SK-N-SH (cell line): ENCODE results near the gene CPB1. TPM values are rescaled to one million over a fixed set of nuclear protein-coding genes. Genes with fewer than 3 reads are reported as not detected.

Experiments used
- CTCF ChIA-PET: fragments of 300-600, 350-600 bp; formaldehyde crosslinking; extraction: SDS; loops from one replicate; lab custom pipeline; 2021; lab: Yijun Ruan, JAX
- POLR2A ChIA-PET: fragments of 350-600 bp; sonication (Branson Sonifier 250); formaldehyde crosslinking; extraction: SDS; loops from one replicate; lab custom pipeline; 2020; ENCODE audit warnings: antibody characterized with exemption, inconsistent platforms; lab: Yijun Ruan, JAX
- DNase-seq: peaks from one replicate; pipeline ENCODE4 v3.0.0; 2012
- H2AFZ ChIP-seq: fragments of 200-600 bp; sonication (generic); 2 replicates; pipeline ENCODE4 v1.8.1; 2016; ENCODE audit warnings: antibody characterized with exemption, mild to moderate bottlenecking, low read depth
- H3F3A ChIP-seq: fragments of 200-600 bp; sonication (generic); replicated peaks from 2 replicates; pipeline ENCODE3; 2016; ENCODE audit warnings: antibody characterized with exemption, mild to moderate bottlenecking; ENCODE audit not compliant: insufficient read depth
- H3K27ac ChIP-seq, 2 experiments: fragments of 200-500 bp in 1 of 2; fragments of 200-600 bp in 1 of 2; sonication (Bioruptor generic) in 1 of 2; sonication (generic), shearing (Covaris generic) in 1 of 2; 2 replicates each; pipeline versions ENCODE4 v1.5.1 to v1.6.1; 2014 to 2016; ENCODE audit warnings: low read depth in 2 of 2, inconsistent platforms in 1 of 2, low read length in 1 of 2, mild to moderate bottlenecking in 1 of 2, mixed read lengths in 1 of 2
- H3K27me3 ChIP-seq: fragments of 200-600 bp; sonication (generic), shearing (Covaris generic); 2 replicates; pipeline ENCODE4 v1.6.1; 2016; ENCODE audit warnings: mixed run types; ENCODE audit not compliant: insufficient read depth
- H3K36me3 ChIP-seq, 2 experiments: fragments of 200-500 bp in 1 of 2; fragments of 200-600 bp in 1 of 2; sonication (Bioruptor generic) in 1 of 2; sonication (generic) in 1 of 2; replicated peaks in 1 of 2; 2 replicates each; pipeline versions ENCODE3 to v1.5.1; 2014 to 2016; ENCODE audit warnings: low read length in 1 of 2, mild to moderate bottlenecking in 1 of 2; ENCODE audit not compliant: insufficient read depth in 2 of 2, control insufficient read depth in 1 of 2
- H3K4me1 ChIP-seq, 2 experiments: fragments of 200-500 bp in 1 of 2; fragments of 200-600 bp in 1 of 2; sonication (Bioruptor generic) in 1 of 2; sonication (generic), shearing (Covaris generic) in 1 of 2; 2 replicates each; pipeline versions ENCODE4 v1.5.1 to v1.6.1; 2014 to 2016; ENCODE audit warnings: low read depth in 1 of 2, low read length in 1 of 2, mixed run types in 1 of 2; ENCODE audit not compliant: insufficient read depth in 2 of 2, control insufficient read depth in 1 of 2
- H3K4me2 ChIP-seq: fragments of 200-600 bp; sonication (generic), shearing (Covaris generic); 2 replicates; pipeline ENCODE4 v1.6.1; 2017; ENCODE audit warnings: mixed run types
- H3K4me3 ChIP-seq, 2 experiments: fragments of 200-500 bp in 1 of 2; fragments of 200-600 bp in 1 of 2; sonication (Bioruptor generic) in 1 of 2; sonication (generic), shearing (Covaris generic) in 1 of 2; 2 replicates each; pipeline versions ENCODE4 v1.5.1 to v1.8.1; 2014 to 2016; ENCODE audit warnings: low read depth in 2 of 2, inconsistent platforms in 1 of 2, low read length in 1 of 2, mild to moderate bottlenecking in 1 of 2, mixed read lengths in 1 of 2, moderate library complexity in 1 of 2
- H3K79me2 ChIP-seq: fragments of 200-600 bp; sonication (generic); 2 replicates; pipeline ENCODE4 v1.8.1; 2017; ENCODE audit warnings: mild to moderate bottlenecking; ENCODE audit not compliant: insufficient read depth
- H3K9ac ChIP-seq: fragments of 200-600 bp; sonication (generic); 2 replicates; pipeline ENCODE4 v1.6.1; 2017; ENCODE audit warnings: mixed run types
- H3K9me2 ChIP-seq: fragments of 200-600 bp; sonication (generic); 2 replicates; pipeline ENCODE4 v1.6.1; 2017; ENCODE audit warnings: mixed run types
- H3K9me3 ChIP-seq: fragments of 200-600 bp; sonication (generic); 2 replicates; pipeline ENCODE4 v1.6.1; 2017; ENCODE audit warnings: mixed run types, mild to moderate bottlenecking, moderate library complexity
- H4K20me1 ChIP-seq: fragments of 200-600 bp; sonication (generic); 2 replicates; pipeline ENCODE4 v1.6.1; 2017; ENCODE audit warnings: mild to moderate bottlenecking, mixed run types; ENCODE audit not compliant: insufficient read depth
- CHD2 ChIP-seq: fragments of 150-350 bp; IDR thresholded peaks from 2 replicates; pipeline ENCODE4 v1.6.1; 2018; ENCODE audit warnings: low read length; ENCODE audit not compliant: partially characterized antibody
- ELF1 ChIP-seq: IDR thresholded peaks from 2 replicates; pipeline ENCODE4 v1.4.0; 2012
- EP300 ChIP-seq, 2 experiments: IDR thresholded peaks; 2 replicates each; pipeline versions ENCODE4 v1.4.0 to v1.6.1; 2012; ENCODE audit warnings: borderline replicate concordance in 1 of 2, low read depth in 1 of 2, low read length in 1 of 2
- EZH2phosphoT487 ChIP-seq: fragments of 200-600 bp; sonication (generic); IDR thresholded peaks from 2 replicates; pipeline ENCODE4 v1.6.1; 2017; ENCODE audit warnings: low read depth, mixed run types, mild to moderate bottlenecking, antibody characterized with exemption, moderate library complexity, borderline replicate concordance
- FOSL2 ChIP-seq: IDR thresholded peaks from 2 replicates; pipeline ENCODE4 v1.4.0; 2012; ENCODE audit warnings: low read depth, mild to moderate bottlenecking, moderate library complexity, borderline replicate concordance
- GATA2 ChIP-seq: sonication (generic); formaldehyde crosslinking; IDR thresholded peaks from 2 replicates; pipeline ENCODE4 v1.5.0; 2020; ENCODE audit warnings: mild to moderate bottlenecking, missing genetic modification reagents
- MEF2A ChIP-seq: IDR thresholded peaks from 2 replicates; pipeline ENCODE4 v1.4.0; 2012; ENCODE audit warnings: low read depth, borderline replicate concordance
- MXI1 ChIP-seq: IDR thresholded peaks from 2 replicates; pipeline ENCODE4 v1.6.1; 2012; ENCODE audit warnings: mild to moderate bottlenecking, low read depth, low read length, improper control_type of control experiment
- NFIC ChIP-seq: IDR thresholded peaks from 2 replicates; pipeline ENCODE4 v1.4.0; 2012; ENCODE audit warnings: borderline replicate concordance
- POLR2AphosphoS5 ChIP-seq: IDR thresholded peaks from 2 replicates; pipeline ENCODE4 v1.6.1; 2012; ENCODE audit warnings: low read depth, low read length
- RXRA ChIP-seq: IDR thresholded peaks from 2 replicates; pipeline ENCODE4 v1.4.0; 2012; ENCODE audit warnings: low read depth, mild to moderate bottlenecking, borderline replicate concordance
- SIN3A ChIP-seq: IDR thresholded peaks from 2 replicates; pipeline ENCODE4 v1.6.1; 2012; ENCODE audit warnings: low read depth, mild to moderate bottlenecking, low read length, moderate library complexity, borderline replicate concordance
- YY1 ChIP-seq: IDR thresholded peaks from 2 replicates; pipeline ENCODE4 v1.4.0; 2012; ENCODE audit warnings: low read depth, mild to moderate bottlenecking
- WGBS: methylation state at CpG from one replicate; pipeline ENCODE4 v1.1.6; 2017; ENCODE audit warnings: low lambda C conversion rate; 5-methylcytosine and 5-hydroxymethylcytosine counted together
- polyA plus RNA-seq, 3 experiments: library from polyadenylated mRNA; depleted of rRNA; stranded (reverse); fragments of >200 nt; gene quantifications; 2 replicates each; pipeline ENCODE4 v1.2.3, GENCODE V29; 2012
- TF ChIP-seq, protein P1 (sequence below): IDR thresholded peaks from 2 replicates; pipeline ENCODE4; 2012
- TF ChIP-seq, protein P2 (sequence below): IDR thresholded peaks from 2 replicates; pipeline ENCODE4 v1.4.0; 2012; ENCODE audit warnings: low read depth, borderline replicate concordance
- TF ChIP-seq, protein P3 (sequence below): fragments of 200-600 bp; sonication (generic); IDR thresholded peaks from 2 replicates; pipeline ENCODE4 v1.6.1; 2017; ENCODE audit warnings: antibody characterized with exemption, mild to moderate bottlenecking, moderate library complexity
- TF ChIP-seq, protein P4 (sequence below): fragments of 150-350 bp; IDR thresholded peaks from 2 replicates; pipeline ENCODE4 v1.6.1; 2016; ENCODE audit warnings: mild to moderate bottlenecking, low read depth, low read length
- TF ChIP-seq, protein P5 (sequence below): fragments of 150-350 bp; IDR thresholded peaks from 2 replicates; pipeline ENCODE4 v1.6.1; 2017; ENCODE audit warnings: antibody characterized with exemption, low read length, low read depth, borderline replicate concordance

CPB1 gene
- polyA plus RNA-seq, 1 of the 3 experiments (the other 2 are of a cell fraction) = 0.26 TPM

DNA sequence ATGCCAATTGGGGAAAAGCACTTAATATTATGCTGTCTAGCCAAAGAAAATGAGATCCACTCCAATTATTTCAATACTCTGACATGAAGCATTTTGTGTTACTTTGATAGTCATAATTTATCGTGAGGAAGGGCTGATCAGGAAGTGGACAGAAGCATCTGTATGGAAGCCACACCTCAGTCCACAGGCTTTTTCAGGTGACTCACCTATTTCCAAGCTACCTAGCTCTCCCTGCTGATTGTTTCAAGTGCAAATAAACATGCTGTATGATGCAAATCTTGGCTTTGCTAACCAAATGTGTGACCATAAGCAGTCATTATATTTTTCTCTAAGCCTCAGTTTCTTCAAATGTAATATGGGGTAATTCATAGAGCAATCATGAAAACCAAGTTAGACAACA, 30.8 kb upstream of the CPB1 start:
- H3F3A ChIP-seq = no peaks in the 10 kb centered on the region
- H3K4me1 ChIP-seq = peaks cover 0 to 4% of the 10 kb centered on the region in 2 experiments; a peak in 1 of 4 replicates
- H3K9ac ChIP-seq = no peak overlapping the region
- TF ChIP-seq MXI1 = no peak
- TF ChIP-seq, protein P1, sequence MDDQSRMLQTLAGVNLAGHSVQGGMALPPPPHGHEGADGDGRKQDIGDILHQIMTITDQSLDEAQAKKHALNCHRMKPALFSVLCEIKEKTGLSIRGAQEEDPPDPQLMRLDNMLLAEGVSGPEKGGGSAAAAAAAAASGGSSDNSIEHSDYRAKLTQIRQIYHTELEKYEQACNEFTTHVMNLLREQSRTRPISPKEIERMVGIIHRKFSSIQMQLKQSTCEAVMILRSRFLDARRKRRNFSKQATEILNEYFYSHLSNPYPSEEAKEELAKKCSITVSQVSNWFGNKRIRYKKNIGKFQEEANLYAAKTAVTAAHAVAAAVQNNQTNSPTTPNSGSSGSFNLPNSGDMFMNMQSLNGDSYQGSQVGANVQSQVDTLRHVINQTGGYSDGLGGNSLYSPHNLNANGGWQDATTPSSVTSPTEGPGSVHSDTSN = no peak
- TF ChIP-seq MEF2A = no peak
- no peak for TF ChIP-seq NFIC
- TF ChIP-seq, protein P2, sequence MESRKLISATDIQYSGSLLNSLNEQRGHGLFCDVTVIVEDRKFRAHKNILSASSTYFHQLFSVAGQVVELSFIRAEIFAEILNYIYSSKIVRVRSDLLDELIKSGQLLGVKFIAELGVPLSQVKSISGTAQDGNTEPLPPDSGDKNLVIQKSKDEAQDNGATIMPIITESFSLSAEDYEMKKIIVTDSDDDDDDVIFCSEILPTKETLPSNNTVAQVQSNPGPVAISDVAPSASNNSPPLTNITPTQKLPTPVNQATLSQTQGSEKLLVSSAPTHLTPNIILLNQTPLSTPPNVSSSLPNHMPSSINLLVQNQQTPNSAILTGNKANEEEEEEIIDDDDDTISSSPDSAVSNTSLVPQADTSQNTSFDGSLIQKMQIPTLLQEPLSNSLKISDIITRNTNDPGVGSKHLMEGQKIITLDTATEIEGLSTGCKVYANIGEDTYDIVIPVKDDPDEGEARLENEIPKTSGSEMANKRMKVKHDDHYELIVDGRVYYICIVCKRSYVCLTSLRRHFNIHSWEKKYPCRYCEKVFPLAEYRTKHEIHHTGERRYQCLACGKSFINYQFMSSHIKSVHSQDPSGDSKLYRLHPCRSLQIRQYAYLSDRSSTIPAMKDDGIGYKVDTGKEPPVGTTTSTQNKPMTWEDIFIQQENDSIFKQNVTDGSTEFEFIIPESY = no peak
- no peak for TF ChIP-seq ELF1
- no peak for TF ChIP-seq EZH2phosphoT487
- no peak for TF ChIP-seq GATA2 (CRISPR knock-in tag)
- no peak for TF ChIP-seq EP300 (IDR thresholded peaks at IDR 0.05; ENCODE audit: borderline replicate concordance in 1 of 2, low read depth in 1 of 2, low read length in 1 of 2)
- no peak for TF ChIP-seq SIN3A
- no peak for TF ChIP-seq RXRA
- TF ChIP-seq YY1 = no peak
- TF ChIP-seq, protein P3, sequence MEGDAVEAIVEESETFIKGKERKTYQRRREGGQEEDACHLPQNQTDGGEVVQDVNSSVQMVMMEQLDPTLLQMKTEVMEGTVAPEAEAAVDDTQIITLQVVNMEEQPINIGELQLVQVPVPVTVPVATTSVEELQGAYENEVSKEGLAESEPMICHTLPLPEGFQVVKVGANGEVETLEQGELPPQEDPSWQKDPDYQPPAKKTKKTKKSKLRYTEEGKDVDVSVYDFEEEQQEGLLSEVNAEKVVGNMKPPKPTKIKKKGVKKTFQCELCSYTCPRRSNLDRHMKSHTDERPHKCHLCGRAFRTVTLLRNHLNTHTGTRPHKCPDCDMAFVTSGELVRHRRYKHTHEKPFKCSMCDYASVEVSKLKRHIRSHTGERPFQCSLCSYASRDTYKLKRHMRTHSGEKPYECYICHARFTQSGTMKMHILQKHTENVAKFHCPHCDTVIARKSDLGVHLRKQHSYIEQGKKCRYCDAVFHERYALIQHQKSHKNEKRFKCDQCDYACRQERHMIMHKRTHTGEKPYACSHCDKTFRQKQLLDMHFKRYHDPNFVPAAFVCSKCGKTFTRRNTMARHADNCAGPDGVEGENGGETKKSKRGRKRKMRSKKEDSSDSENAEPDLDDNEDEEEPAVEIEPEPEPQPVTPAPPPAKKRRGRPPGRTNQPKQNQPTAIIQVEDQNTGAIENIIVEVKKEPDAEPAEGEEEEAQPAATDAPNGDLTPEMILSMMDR = no peak
- TF ChIP-seq CHD2 = no peak
- TF ChIP-seq, protein P4, sequence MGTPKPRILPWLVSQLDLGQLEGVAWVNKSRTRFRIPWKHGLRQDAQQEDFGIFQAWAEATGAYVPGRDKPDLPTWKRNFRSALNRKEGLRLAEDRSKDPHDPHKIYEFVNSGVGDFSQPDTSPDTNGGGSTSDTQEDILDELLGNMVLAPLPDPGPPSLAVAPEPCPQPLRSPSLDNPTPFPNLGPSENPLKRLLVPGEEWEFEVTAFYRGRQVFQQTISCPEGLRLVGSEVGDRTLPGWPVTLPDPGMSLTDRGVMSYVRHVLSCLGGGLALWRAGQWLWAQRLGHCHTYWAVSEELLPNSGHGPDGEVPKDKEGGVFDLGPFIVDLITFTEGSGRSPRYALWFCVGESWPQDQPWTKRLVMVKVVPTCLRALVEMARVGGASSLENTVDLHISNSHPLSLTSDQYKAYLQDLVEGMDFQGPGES = no peak
- no peak for TF ChIP-seq POLR2AphosphoS5
- TF ChIP-seq FOSL2 = no peak
- TF ChIP-seq, protein P5, sequence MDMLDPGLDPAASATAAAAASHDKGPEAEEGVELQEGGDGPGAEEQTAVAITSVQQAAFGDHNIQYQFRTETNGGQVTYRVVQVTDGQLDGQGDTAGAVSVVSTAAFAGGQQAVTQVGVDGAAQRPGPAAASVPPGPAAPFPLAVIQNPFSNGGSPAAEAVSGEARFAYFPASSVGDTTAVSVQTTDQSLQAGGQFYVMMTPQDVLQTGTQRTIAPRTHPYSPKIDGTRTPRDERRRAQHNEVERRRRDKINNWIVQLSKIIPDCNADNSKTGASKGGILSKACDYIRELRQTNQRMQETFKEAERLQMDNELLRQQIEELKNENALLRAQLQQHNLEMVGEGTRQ = no peak
- TF ChIP-seq, all 33 proteins: peak for 0
- 50% methylated on average over 1 of the region's 1 CpG for WGBS
- H4K20me1 ChIP-seq = no peaks in the 10 kb centered on the region
- ChIA-PET CTCF (interaction anchor here (0.9 kb wide), 1 partner anchor 151 kb away, joined by 3 read pairs; no protein-coding TSS in a partner anchor), POLR2A (no interaction called here)
- H3K79me2 ChIP-seq = no peaks in the 10 kb centered on the region; the same call in 1 of the 2 replicates
- no peaks in the 10 kb centered on the region for H3K36me3 ChIP-seq
- H3K4me3 ChIP-seq = no peak overlapping the region
- H3K27me3 ChIP-seq = no peaks in the 10 kb centered on the region; the same call in 1 of the 2 replicates
- DNase-seq = no peak
- no peaks in the 10 kb centered on the region for H3K9me2 ChIP-seq
- no peak overlapping the region for H2AFZ ChIP-seq
- no peaks in the 10 kb centered on the region for H3K9me3 ChIP-seq
- no peak overlapping the region for H3K27ac ChIP-seq
- no peak overlapping the region for H3K4me2 ChIP-seq
